HFF-Myc (cell line): ENCODE results near the gene MIR17HG.

ENCODE experiments used
- DNase-seq: peaks from one replicate; pipeline ENCODE4 v3.0.0-alpha.2; 2011; ENCODE audit warnings: low read depth; ENCODE audit errors: extremely low read depth
- H3K4me3 ChIP-seq: replicated peaks from 2 replicates; pipeline ENCODE4 v1.5.1; 2011; ENCODE audit warnings: low read depth, mild to moderate bottlenecking, control low read depth, low read length
- CTCF ChIP-seq: IDR thresholded peaks from 2 replicates; pipeline ENCODE4 v1.5.1; 2012; ENCODE audit warnings: mild to moderate bottlenecking, low read depth, low read length, control low read depth; ENCODE audit errors: missing control alignments

Gene MIR17HG

DNA sequence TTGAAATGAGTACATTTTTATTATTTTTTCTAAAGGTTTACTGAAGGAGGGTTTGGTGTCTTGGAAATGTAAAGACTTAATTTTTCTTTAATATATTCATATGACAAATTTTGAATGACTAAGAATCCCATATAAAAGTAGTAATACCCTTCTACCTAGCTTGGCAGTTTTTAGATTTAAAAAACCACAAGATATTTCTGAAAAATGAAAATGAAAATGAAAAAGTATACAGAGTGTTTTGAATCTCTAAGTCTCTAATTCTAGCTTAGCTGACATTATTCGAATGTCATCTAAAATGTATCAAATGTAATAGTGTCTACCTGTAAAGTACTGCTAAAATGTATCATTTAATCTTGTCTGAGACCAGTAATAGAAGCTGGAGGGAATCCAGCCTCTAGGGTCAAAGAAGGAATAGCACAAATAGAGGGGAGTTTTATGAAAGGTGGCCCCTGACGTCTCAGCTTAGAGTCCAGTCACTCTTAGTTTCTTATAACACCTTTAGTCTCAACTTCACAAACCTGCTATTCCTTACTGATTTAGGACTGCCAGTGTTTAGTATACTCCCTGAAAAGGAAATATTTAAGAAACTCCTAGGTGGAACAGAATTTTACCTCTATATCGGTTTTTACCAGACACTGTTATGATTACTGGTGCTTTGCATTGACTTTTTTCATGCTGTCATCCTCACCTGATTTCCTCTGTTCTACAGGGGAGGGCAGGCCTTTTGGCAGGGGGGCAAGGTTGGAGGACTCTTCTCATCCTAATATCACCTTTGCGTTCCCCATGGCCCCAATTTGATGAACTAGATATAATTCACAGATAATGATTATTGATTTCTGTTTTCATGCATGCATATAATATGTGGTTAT, 16.2 kb upstream of the MIR17HG start:
- DNase-seq, result no peak
- no peak for TF ChIP-seq CTCF
- no peak overlapping the region for H3K4me3 ChIP-seq

DNA sequence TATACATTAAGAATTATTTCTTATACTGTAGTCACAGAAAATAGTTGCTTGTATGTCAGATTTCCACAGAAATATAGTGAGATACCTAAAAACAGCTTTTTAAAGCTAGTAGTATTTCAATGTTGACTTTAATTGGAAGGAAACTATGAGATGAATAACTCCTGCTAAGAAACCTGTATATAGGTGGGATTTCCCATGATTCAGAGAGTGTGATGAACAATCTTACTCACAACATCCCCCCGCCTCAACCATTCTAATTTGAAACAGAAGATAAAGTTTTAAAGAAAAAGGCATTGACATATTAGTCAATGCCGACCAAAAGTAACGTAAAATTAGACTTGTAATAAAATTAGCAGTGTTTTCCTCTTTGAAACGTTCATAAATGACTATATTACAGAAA, 1.4 kb upstream of the MIR17HG start:
- TF ChIP-seq CTCF, result no peak
- H3K4me3 ChIP-seq, result no peak overlapping the region
- no peak for DNase-seq

GRCh38 chr13:91346850-91347201, 661 bp upstream of the MIR17HG start:
- H3K4me3 ChIP-seq, result peak overlapping the region; percentile 60
- no peak for DNase-seq
- TF ChIP-seq CTCF, result no peak

- no peak for TF ChIP-seq CTCF
- no peak for DNase-seq
- H3K4me3 ChIP-seq, result peak overlapping the region; percentile 60
Measured at GRCh38 chr13:91347996-91348905, 764 bp downstream of the MIR17HG start.

- DNase-seq, result peak; percentile 47
Measured at GRCh38 chr13:91348906-91349435, 1.5 kb downstream of the MIR17HG start.

More at GRCh38 chr13:91348906-91349435, 1.5 kb downstream of the MIR17HG start:
- peak; percentile 86 for TF ChIP-seq CTCF
- H3K4me3 ChIP-seq, result peak overlapping the region; percentile 60
